A549 treated with RU486 at 1 μM for 4 hours (cell line): Measurements from ENCODE around the gene GNG12. TPM values are rescaled to one million over a fixed set of nuclear protein-coding genes. Genes with fewer than 3 reads are reported as not detected.

Experiments used
- total RNA-seq: library from RNA; stranded (reverse); fragments of 200-300 nt; extraction: Qiagen RNA extraction; gene quantifications from 5 replicates; pipeline ENCODE4 v1.2.3, GENCODE V29; 2022; ENCODE audit warnings: low read depth

GNG12 gene
- total RNA-seq = 30.4 to 77.8 TPM (median 66.4 TPM) in 5 replicates

GRCh38 chr1:67832737-67833601 is at the start of gene GNG12:
Gene GNG12 (minus strand): TSS chr1:67833467. CDS start chr1:67707686, 125,781 bp downstream.

GRCh38 chr1:67685067-67685557 is 148.2 kb downstream of the GNG12 start, which contains the start of gene GADD45A:
Gene GADD45A (plus strand): TSS chr1:67685201. CDS start chr1:67685495, 294 bp downstream.

Other genes with a start within 250 kb of the GNG12 start
- gene GADD45A, start 148.3 kb downstream of the GNG12 start, total RNA-seq = 43.5 to 57.7 TPM (median 50.4 TPM) in 5 replicates
- gene DIRAS3, start 217.2 kb upstream of the GNG12 start, total RNA-seq = 0.86 to 1.4 TPM (median 1.3 TPM) in 5 replicates